RPMI7951 (cell line): Measurements from ENCODE around the gene GNG3. TPM values are rescaled to one million over a fixed set of nuclear protein-coding genes. Genes with fewer than 3 reads are reported as not detected.
A peak's percentile ranks its signal among the peaks of the same experiment; 100 is the strongest.
"Not testable (repeated sequence)": the region's sequence is repeated elsewhere in the genome, so short reads cannot be mapped to it uniquely, and the experiment has no call there.

ENCODE experiments used
- DNase-seq: peaks from one replicate; pipeline ENCODE4 v3.0.0-alpha.2; 2012; ENCODE audit warnings: low read depth
- total RNA-seq: library from RNA; depleted of rRNA; stranded (reverse); fragments of >200 nt; shearing (Covaris generic); gene quantifications from 2 replicates; pipeline ENCODE4 v1.2.3, GENCODE V29; 2014

Gene GNG3
- total RNA-seq, 1 experiment from 2014 or later = not detected

DNA sequence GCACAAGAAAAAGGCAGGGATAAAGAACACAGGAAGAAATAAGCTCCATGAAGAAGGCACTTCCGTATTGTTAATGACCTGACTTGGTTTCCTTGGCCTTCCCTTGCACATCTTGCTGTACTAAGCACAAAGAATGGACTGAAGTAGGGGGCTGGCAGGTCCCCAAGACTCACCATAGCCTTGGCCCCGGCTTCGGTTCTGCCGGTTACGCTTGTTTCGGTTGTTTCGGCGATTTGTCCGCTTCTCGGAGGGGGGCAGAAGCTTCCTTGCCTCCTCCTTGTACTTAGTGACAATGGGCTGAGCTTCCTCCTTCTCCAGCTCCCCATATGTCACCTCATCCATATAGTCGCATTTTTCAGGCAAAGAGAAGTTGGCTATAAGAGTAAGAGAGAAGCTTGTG is 9.3 kb downstream of the GNG3 start:
- DNase-seq = no peak

DNA sequence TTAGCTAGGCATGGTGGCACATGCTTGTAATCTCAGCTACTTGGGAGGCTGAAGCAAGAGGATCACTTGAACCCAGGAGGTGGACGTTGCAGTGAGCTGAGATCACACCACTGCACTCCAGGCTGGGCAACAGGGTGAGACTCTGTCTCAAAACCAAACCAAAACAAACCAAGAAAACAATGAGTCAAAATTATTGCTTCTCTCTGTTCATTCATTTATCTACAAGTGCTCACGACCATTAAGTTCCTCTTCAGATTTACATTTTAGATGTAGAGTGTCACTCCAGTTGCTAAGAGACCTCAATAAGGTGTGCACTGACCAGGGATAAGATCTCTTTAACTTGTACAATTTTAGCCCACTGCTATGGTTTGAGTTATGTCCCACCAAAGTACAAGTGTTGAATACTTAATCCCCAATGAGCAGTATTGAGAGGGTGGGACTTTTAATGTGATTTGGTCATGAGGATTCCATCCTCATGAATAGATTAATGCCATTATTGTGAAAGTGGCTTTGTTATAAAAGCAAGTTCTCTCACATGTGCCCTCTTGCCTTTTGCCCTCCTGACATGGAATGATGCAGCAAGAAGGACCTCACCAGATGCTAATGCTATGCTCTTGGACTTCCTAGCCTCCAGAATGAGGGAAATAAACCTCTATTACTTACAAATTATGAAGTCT is 12.0 kb downstream of the GNG3 start:
- DNase-seq = no peak

GRCh38 chr11:62721994-62722393 is 14.5 kb downstream of the GNG3 start:
- peak; percentile 21 for DNase-seq

- no peak for DNase-seq
Measured at GRCh38 chr11:62724171-62724570, 16.7 kb downstream of the GNG3 start.

DNA sequence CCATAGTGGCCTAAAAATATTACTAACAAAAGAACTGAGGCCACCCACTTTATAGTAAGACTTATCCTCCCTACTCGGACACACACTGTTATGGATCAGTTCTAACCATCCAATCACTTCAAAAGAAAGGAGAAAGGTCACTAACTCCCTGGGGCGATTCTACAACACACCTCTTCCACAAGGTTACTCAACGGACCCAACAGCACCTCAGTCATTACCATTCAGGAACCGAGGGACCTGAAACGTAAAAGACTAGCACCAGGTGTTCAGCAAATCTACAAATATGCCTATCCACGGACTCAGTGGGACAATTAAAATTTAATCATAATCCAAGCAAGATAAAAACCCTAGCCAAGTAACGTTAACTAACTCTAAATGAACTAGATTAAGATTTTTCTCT is 18.2 kb downstream of the GNG3 start:
- DNase-seq = no peak

- no peak for DNase-seq
Measured at GRCh38 chr11:62726156-62726914, 18.9 kb downstream of the GNG3 start.

DNA sequence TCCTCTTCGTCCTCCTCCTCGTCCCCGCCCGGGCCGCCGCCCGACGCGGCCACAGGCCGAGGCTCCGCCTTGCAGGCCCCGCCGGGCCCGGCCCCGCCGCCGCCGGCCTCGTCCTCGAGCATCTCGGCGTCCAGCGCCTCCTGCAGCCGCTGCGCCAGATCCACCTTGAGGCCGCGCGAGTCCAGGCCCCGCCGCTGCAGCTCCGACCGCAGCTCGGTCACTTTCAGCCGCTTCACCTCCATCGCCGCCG is 19.4 kb downstream of the GNG3 start:
- DNase-seq = no peak

- DNase-seq = peak; percentile 98
Measured at GRCh38 chr11:62727165-62727871, 19.8 kb downstream of the GNG3 start, which contains the start of gene HNRNPUL2. Gene HNRNPUL2, minus strand, starts transcription at chr11:62727457. Its CDS starts 301 bp downstream, at chr11:62727156.

DNA sequence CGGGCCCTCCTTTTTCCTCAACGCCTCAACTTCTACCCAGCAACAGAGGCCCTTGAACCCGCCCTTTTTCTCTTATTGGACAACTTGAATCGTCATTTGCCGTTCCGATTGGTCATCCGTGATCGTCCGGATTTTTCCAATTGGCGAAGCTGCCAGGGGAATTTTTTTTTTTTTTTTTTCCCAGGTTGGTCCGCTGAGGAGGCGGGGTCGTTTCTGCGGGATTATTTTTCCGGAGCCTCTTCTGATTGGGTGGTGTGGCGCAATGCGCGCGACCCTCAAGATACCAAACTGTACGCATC is 20.3 kb downstream of the GNG3 start:
- peak; percentile 98 for DNase-seq

DNA sequence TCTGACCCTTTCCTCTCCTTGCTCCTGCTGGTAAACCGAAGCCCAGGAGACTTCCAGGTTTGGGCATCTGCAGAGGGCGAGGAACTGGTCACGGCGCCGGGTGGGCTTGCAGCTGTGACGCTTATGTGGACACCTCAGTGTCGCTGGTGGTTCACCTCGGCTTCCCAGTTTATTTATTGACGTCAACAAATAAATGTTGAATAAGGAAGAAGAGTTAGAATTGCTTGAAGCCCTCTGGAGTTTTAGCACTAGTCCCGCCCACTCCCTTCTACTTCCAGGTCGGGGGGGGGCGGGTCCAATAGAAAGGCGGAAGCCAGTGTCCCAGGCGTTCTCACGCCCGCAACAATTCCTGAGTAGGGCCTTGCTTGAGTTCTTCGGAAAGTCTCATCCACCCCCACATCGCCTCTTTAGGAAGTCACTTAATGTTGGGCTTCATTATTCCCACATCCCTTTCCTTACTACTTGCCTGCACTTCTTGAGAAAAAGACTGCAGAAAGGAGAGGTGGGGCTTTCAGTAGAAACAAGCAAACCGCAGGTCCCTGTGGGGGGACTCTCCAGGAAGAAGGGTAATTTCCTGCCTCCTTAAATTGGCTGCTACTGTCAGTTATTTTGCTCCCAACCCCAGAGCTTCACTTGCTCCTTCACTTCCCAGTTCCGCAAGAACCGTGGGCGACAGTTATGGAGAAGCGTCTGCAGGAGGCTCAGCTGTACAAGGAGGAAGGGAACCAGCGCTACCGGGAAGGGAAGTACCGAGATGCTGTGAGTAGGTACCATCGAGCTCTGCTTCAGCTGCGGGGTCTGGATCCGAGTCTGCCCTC is 20.9 kb downstream of the GNG3 start, which contains the start of gene TTC9C:
TSS of gene TTC9C (plus strand) at position 316 of the 818 bp plus-strand sequence. CDS start at position 679, 363 bp downstream.
- DNase-seq = peak; percentile 88

GRCh38 chr11:62730076-62730475 is 22.6 kb downstream of the GNG3 start:
- DNase-seq = not testable (repeated sequence)

- DNase-seq = peak; percentile 47
Measured at GRCh38 chr11:62732830-62733229, 25.4 kb downstream of the GNG3 start.

GRCh38 chr11:62737196-62737595 is 29.7 kb downstream of the GNG3 start:
- DNase-seq = no peak

DNA sequence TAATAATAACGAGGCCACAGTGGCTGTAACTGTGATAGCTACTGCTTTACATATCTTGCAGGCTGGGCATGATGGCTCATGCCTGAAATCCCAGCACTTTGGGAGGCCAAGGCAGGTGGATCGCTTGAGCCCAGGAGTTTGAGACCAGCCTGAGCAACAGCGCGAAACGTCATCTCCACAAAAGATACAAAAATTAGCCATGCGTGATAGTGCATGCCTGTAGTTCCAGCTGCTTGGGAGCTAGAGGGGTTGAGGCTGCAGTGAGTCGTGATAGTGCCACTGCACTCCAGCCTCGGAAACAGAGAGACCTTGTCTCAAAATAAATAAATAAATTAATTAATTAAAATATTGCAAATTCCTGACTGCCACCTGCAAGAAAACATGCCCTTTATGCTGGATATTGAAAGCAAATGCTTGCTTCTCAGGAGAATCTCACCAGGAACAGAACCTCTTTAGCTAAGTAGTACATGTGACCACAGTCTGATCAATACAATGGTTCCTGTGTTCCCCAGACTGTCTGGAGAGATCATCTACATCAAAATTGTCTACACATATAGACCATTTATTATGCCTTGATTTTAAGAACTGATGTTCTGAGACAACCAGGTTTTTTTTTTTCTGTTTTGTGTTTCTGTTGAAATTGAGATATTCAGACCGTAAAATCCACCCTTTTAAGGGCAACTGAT is 40.1 kb downstream of the GNG3 start:
- DNase-seq = no peak

GRCh38 chr11:62749931-62750330 is 42.5 kb downstream of the GNG3 start:
- DNase-seq = not testable (repeated sequence)

GRCh38 chr11:62752177-62752785 is 44.8 kb downstream of the GNG3 start:
- DNase-seq = no peak

DNA sequence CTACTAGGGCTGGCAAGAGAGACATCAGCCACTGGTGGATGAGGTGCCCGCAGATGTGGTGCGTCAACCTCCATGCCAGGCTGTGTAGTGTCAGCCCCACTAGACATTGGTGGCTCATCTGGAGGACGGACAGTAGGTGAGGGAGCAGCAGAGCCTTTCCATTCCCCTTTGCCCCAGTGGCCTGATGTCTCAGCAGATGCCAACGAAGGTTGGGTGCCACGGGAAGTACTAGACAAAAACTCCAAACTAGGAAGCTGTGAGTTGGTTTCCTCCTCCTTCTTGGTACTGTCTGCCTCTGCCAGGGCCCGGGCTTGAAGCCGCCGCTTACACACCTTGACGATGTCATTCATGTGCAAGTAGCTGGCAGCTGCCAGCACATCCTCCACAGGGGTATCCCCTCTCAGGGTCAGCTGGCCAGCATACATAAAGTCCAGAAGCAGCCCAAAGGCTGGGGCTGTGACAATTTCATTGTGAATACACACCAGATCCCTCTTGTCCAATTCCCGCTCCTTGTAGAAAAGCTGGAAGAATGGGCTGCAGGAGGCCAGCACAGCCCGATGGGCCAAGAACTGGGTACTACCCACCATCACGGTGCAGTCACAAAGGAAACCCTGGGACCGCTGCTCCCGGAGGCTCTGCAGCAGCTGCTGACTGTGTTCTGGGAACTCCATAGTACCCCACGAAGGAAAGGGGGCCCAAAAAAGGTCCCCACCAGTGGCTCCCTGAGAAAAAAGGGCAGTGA is 45.7 kb downstream of the GNG3 start:
- DNase-seq = no peak

DNA sequence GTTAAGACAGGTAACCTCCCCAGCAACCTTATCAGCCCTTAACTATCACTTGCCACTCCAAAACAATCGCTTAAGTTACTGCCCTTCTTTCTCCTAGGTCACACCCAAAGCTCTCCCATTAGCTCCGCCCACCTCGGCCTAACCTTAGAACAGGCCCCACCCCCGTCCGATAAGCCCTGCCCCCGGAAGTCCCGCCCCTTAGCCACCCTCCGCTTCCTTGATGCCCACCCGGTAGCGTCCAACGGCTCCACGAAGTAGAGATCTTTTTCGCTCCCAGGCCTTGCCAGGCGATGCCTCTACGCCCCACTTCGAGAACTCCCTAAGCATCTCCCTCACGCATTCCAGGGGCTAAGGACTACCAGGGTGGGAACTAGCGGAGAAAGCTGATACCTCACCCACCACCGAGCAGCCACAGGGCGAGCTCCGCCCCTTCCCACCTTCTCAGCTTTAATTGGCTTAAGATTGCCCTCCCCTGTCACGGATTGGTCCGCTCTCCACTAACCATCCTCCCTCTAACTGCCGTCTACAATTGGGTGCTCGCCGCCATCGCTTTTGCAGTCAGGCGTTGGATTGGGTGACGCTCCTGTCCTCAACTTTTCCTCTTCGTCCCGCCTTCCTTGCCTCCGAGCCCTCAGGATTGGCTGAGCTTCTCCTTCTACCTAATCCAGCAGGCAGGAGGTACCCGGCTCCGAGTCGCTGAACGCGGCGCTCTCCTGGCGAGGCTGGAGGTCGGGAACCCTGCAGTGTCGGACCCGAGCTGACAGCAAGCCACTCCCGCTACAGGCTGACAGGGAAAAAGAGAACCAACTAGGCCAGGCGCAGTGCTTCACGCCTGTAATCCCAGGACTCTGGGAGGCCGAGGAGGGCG is 46.5 kb downstream of the GNG3 start, which contains the start of gene ZBTB3:
TSS of gene ZBTB3 (minus strand) at position 425 of the 868 bp plus-strand sequence. CDS start 496 bp downstream, outside the sequence.
- peak; percentile 100 for DNase-seq

DNA sequence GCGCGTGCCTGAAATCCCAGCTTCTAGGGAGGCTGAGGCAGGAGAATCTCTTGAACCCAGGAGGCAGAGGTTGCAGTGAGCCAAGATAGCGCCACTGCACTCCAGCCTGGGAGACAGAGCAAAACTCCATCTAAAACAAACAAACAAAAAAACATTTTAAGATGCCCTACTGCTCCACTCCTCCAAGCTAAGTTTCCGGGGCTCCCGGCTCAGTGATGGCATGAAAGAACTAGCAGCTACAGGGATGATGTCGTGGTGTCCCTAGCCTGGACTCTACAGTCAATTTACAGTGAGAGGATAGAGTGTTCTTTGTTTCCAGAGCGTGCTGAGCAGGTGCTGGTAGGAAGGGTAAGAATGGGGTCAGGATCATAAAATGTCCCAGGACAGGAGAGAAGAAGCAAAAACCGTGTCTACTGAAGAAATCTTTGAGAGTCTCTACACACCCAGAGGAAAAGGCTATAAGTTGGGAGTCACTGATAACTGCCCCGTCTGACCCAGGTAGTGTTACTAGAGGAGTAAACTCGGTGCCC is 47.7 kb downstream of the GNG3 start:
- DNase-seq = no peak
